ENCODE results near the gene SLC35F3.

- no peak for TF ChIP-seq EZH2 (IDR thresholded peaks at IDR 0.05; ENCODE audit: borderline replicate concordance)
- no peak for TF ChIP-seq CTCF (IDR thresholded peaks at IDR 0.05; ENCODE audit: poor library complexity)
- TF ChIP-seq EZH2phosphoT487 (IDR thresholded peaks at IDR 0.05; ENCODE audit: low read depth, severe bottlenecking, unreplicated experiment), result no peak
Observed at GRCh38 chr1:234170067-234170466, 265.6 kb downstream of the SLC35F3 start.
